ENCODE measurements around the gene HAP1.
"Not testable (repeated sequence)": the region's sequence is repeated elsewhere in the genome, so short reads cannot be mapped to it uniquely, and the experiment has no call there.

HAP1 gene

GRCh38 chr17:41688641-41689496, 45.6 kb downstream of the HAP1 start, which contains the start of gene EIF1:
TSS of gene EIF1 (plus strand) at chr17:41688885. CDS start at chr17:41689039, 154 bp downstream.
- peak; percentile 54 for DNase-seq

- no peak for DNase-seq
Measured at GRCh38 chr17:41687828-41688640, 46.4 kb downstream of the HAP1 start.

- no peak for DNase-seq
Measured at GRCh38 chr17:41686281-41686680, 48.2 kb downstream of the HAP1 start.

GRCh38 chr17:41685753-41686152, 48.7 kb downstream of the HAP1 start:
- DNase-seq = not testable (repeated sequence)

- no peak for DNase-seq
Measured at GRCh38 chr17:41684035-41684434, 50.4 kb downstream of the HAP1 start.

- no peak for DNase-seq
Measured at GRCh38 chr17:41683441-41684007, 50.9 kb downstream of the HAP1 start.

GRCh38 chr17:41682631-41683030, 51.8 kb downstream of the HAP1 start:
- DNase-seq = no peak

- DNase-seq = no peak
Measured at GRCh38 chr17:41681776-41682175, 52.7 kb downstream of the HAP1 start.

GRCh38 chr17:41680426-41681040, 53.9 kb downstream of the HAP1 start:
- DNase-seq = no peak

GRCh38 chr17:41679740-41680425, 54.6 kb downstream of the HAP1 start:
- DNase-seq = no peak

GRCh38 chr17:41678907-41679739, 55.3 kb downstream of the HAP1 start:
- DNase-seq = no peak

- DNase-seq = no peak
Measured at GRCh38 chr17:41678411-41678906, 56.0 kb downstream of the HAP1 start.

- DNase-seq = no peak
Measured at GRCh38 chr17:41676058-41676419, 58.4 kb downstream of the HAP1 start.

- not testable (repeated sequence) for DNase-seq
Measured at GRCh38 chr17:41675157-41676057, 59.0 kb downstream of the HAP1 start.

Data from cortex of kidney (tissue), 1 donor.